K562 (cell line): ENCODE measurements around the gene MLX. TPM values are rescaled to one million over a fixed set of nuclear protein-coding genes. Genes with fewer than 3 reads are reported as not detected.

ENCODE experiments used
- ARHGAP35 ChIP-seq: fragments of 450-650 bp; IDR thresholded peaks from 2 replicates; pipeline ENCODE4 v1.6.1; 2018; ENCODE audit not compliant: partially characterized antibody
- ASH1L ChIP-seq: fragments of 450-650 bp; IDR thresholded peaks from 2 replicates; pipeline ENCODE4 v1.6.1; 2018; ENCODE audit warnings: borderline replicate concordance, mild to moderate bottlenecking, low read depth; ENCODE audit not compliant: partially characterized antibody
- BRD9 ChIP-seq: fragments of 450-650 bp; IDR thresholded peaks from 2 replicates; pipeline ENCODE4 v1.6.1; 2018; ENCODE audit warnings: low read depth; ENCODE audit not compliant: partially characterized antibody
- CC2D1A ChIP-seq: fragments of 450-650 bp; IDR thresholded peaks from 2 replicates; pipeline ENCODE4 v1.6.1; 2017; ENCODE audit warnings: mild to moderate bottlenecking
- EP400 ChIP-seq: fragments of 450-650 bp; IDR thresholded peaks from 2 replicates; pipeline ENCODE4 v1.6.1; 2017; ENCODE audit warnings: antibody characterized with exemption, mild to moderate bottlenecking, moderate library complexity
- ESRRB ChIP-seq: fragments of 250-450 bp; sonication (Bioruptor Pico); IDR thresholded peaks from 2 replicates; pipeline ENCODE4 v1.5.0; 2020; ENCODE audit warnings: mild to moderate bottlenecking, moderate library complexity, borderline replicate concordance
- RBM14 ChIP-seq: fragments of 200-400 bp; formaldehyde crosslinking; IDR thresholded peaks from 2 replicates; pipeline ENCODE4 v1.6.1; 2018; ENCODE audit warnings: low read depth, mild to moderate bottlenecking, low read length, moderate library complexity, borderline replicate concordance; ENCODE audit not compliant: insufficient read depth
- SAFB2 ChIP-seq: fragments of 200-400 bp; formaldehyde crosslinking; IDR thresholded peaks from 2 replicates; pipeline ENCODE4 v1.6.1; 2018; ENCODE audit warnings: borderline replicate concordance, low read length, low read depth, moderate library complexity; ENCODE audit not compliant: severe bottlenecking
- TBP ChIP-seq: optimal IDR thresholded peaks from 2 replicates; pipeline ENCODE3; 2011; ENCODE audit warnings: low read depth, low read length, improper control_type of control experiment
- ZC3H11A ChIP-seq: IDR thresholded peaks from 2 replicates; pipeline ENCODE4 v1.6.1; 2012; ENCODE audit warnings: low read depth, low read length, improper control_type of control experiment
- ZKSCAN1 ChIP-seq: fragments of 150-350 bp; IDR thresholded peaks from 2 replicates; pipeline ENCODE4 v1.6.1; 2016; ENCODE audit warnings: low read depth, low read length
- ZNF436 ChIP-seq: fragments of 250-450, 450-650 bp; sonication (Bioruptor Pico); formaldehyde crosslinking; IDR thresholded peaks from 2 replicates; pipeline ENCODE4 v1.7.0; 2020; ENCODE audit warnings: mild to moderate bottlenecking
- ZSCAN29 ChIP-seq: fragments of 450-650 bp; IDR thresholded peaks from 2 replicates; pipeline ENCODE4 v1.6.1; 2017
- polyA plus RNA-seq, 8 experiments: library from polyadenylated mRNA; depleted of rRNA in 4 of 8; stranded (reverse) in 5 of 8; unstranded in 3 of 8; fragments of >200 nt; fragmentation: Nextera tagmentation in 2 of 8; fragmentation: Illumina TruSeq in 1 of 8; extraction: Ambion mirVana in 2 of 8; extraction: Trizol in 1 of 8; gene quantifications; 2 replicates each; pipeline versions ENCODE4 v1.2.1 to v1.2.3, GENCODE V29; 2011 to 2014; ENCODE audit warnings: inconsistent platforms in 1 of 8, missing spikeins in 1 of 8
- total RNA-seq, 7 experiments: library from RNA; depleted of rRNA in 6 of 7; stranded (reverse); fragments of >200 nt in 6 of 7; fragmentation: Illumina TruSeq in 2 of 7; extraction: Trizol in 2 of 7; gene quantifications; 2 replicates each; pipeline versions ENCODE4 v1.2.1 to v1.2.3, GENCODE V29; 2011 to 2021; ENCODE audit warnings: low replicate concordance in 1 of 7
- TF ChIP-seq, protein P1 (sequence below): sonication (generic); formaldehyde crosslinking; IDR thresholded peaks from 2 replicates; pipeline ENCODE4 v1.8.0; 2023; ENCODE audit warnings: mild to moderate bottlenecking, missing genetic modification reagents
- TF ChIP-seq, protein P2 (sequence below): sonication (generic); formaldehyde crosslinking; IDR thresholded peaks from 2 replicates; pipeline ENCODE4 v1.8.0; 2022; ENCODE audit warnings: mild to moderate bottlenecking, missing genetic modification reagents
- TF ChIP-seq, protein P3 (sequence below): fragments of 250-450 bp; sonication (Bioruptor Pico); IDR thresholded peaks from 2 replicates; pipeline ENCODE4 v1.5.0; 2021; ENCODE audit warnings: mild to moderate bottlenecking, moderate library complexity
- TF ChIP-seq, protein P4 (sequence below): IDR thresholded peaks from 2 replicates; pipeline ENCODE4 v1.6.1; 2012; ENCODE audit warnings: low read depth, low read length, improper control_type of control experiment, borderline replicate concordance

The MLX gene
- total and polyA plus RNA-seq, 9 of the 15 experiments (the other 6 are each of a cell fraction or from before 2014, with no cell fraction given): 42.9 to 100 (median 58.9) TPM

DNA sequence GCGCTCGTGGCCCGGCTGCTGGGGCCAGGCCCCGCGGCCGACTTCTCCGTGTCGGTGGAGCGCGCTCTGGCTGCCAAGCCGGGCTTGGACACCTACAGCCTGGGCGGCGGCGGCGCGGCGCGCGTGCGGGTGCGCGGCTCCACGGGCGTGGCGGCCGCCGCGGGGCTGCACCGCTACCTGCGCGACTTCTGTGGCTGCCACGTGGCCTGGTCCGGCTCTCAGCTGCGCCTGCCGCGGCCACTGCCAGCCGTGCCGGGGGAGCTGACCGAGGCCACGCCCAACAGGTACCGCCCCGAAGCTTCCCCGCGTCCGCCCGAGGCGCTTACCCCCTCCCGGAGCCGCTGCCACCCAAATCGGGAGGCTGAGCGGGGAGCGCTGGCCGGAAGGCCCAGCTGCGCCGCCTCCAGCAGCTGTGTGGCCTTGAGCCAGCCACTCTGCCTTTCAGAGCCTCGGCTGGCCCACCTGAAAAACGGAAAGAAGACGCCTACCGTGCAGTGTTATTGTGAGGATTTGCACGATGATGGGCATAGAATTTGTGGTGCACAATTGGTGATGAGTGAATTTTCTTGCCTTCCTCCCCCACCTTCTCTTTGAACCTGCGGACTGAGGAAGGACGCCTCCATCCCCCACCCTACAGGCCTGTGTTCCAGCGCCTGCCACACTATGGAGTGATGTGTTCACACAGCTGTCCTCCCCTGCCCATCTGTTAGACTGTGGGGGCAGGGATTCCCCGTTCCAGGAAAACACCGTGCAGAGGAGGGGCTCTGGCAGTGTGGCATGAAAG, 30.3 kb upstream of the MLX start (continued):
- TF ChIP-seq ZC3H11A: no peak
- TF ChIP-seq ARHGAP35: no peak
- no peak for TF ChIP-seq BRD9
- TF ChIP-seq ESRRB: no peak
- no peak for TF ChIP-seq ZSCAN29
- TF ChIP-seq CC2D1A: no peak
- TF ChIP-seq, protein P1, sequence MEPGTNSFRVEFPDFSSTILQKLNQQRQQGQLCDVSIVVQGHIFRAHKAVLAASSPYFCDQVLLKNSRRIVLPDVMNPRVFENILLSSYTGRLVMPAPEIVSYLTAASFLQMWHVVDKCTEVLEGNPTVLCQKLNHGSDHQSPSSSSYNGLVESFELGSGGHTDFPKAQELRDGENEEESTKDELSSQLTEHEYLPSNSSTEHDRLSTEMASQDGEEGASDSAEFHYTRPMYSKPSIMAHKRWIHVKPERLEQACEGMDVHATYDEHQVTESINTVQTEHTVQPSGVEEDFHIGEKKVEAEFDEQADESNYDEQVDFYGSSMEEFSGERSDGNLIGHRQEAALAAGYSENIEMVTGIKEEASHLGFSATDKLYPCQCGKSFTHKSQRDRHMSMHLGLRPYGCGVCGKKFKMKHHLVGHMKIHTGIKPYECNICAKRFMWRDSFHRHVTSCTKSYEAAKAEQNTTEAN (CRISPR knock-in tag): no peak
- TF ChIP-seq ZKSCAN1: no peak
- no peak for TF ChIP-seq RBM14
- TF ChIP-seq ASH1L: no peak
- TF ChIP-seq, protein P2, sequence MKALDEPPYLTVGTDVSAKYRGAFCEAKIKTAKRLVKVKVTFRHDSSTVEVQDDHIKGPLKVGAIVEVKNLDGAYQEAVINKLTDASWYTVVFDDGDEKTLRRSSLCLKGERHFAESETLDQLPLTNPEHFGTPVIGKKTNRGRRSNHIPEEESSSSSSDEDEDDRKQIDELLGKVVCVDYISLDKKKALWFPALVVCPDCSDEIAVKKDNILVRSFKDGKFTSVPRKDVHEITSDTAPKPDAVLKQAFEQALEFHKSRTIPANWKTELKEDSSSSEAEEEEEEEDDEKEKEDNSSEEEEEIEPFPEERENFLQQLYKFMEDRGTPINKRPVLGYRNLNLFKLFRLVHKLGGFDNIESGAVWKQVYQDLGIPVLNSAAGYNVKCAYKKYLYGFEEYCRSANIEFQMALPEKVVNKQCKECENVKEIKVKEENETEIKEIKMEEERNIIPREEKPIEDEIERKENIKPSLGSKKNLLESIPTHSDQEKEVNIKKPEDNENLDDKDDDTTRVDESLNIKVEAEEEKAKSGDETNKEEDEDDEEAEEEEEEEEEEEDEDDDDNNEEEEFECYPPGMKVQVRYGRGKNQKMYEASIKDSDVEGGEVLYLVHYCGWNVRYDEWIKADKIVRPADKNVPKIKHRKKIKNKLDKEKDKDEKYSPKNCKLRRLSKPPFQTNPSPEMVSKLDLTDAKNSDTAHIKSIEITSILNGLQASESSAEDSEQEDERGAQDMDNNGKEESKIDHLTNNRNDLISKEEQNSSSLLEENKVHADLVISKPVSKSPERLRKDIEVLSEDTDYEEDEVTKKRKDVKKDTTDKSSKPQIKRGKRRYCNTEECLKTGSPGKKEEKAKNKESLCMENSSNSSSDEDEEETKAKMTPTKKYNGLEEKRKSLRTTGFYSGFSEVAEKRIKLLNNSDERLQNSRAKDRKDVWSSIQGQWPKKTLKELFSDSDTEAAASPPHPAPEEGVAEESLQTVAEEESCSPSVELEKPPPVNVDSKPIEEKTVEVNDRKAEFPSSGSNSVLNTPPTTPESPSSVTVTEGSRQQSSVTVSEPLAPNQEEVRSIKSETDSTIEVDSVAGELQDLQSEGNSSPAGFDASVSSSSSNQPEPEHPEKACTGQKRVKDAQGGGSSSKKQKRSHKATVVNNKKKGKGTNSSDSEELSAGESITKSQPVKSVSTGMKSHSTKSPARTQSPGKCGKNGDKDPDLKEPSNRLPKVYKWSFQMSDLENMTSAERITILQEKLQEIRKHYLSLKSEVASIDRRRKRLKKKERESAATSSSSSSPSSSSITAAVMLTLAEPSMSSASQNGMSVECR (CRISPR knock-in tag): no peak
- TF ChIP-seq, protein P3, sequence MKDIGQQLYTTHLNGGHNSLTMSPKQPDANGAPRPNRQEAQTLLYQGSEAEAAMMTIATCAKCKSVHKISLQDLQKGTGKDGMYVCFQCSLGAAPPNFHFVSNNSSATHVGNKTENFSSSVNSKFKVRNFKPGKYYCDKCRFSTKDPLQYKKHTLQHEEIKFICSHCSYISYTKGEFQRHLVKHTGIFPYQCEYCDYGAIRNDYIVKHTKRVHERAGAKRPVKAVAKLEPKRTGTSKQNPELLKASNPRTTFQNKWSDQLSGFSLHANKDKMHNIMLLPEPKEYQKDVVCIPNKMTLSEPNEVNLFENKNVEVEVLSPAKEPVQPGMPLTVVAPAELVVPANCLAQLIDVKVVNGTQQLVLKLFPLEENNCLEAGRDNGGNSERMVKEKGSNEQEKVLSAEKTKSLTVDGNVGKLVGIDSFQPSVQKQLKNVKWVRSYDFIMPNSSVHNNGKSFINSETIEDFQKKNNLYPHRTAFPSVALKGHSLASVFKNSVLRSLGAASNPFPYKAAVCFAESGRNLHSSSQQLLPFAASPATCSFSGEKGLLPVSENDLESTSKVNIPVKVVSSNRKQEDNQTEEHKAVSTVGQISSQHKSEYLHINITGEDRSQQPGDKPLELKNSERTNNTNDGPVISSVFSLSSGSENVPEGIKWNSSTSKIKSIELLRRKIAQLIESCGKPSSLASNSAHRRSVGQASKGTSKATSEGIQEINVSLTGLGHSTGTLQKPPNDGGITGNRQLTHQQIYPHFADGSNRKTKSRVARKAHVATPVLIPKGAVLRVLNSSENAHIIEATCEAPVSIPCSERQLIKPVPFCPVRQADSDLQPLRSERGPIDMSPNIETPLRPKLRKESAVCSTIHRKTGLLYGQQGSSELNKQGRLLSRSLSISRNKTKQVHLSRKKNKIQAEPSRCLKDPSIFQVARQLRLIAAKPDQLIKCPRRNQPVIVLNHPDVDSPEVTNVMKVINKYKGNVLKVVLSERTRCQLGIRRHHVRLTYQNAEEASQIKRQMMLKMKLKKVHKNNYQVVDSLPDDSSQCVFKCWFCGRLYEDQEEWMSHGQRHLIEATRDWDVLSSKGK: no peak
- TF ChIP-seq SAFB2: no peak
- no peak for TF ChIP-seq TBP
- no peak for TF ChIP-seq EP400
- TF ChIP-seq, protein P4, sequence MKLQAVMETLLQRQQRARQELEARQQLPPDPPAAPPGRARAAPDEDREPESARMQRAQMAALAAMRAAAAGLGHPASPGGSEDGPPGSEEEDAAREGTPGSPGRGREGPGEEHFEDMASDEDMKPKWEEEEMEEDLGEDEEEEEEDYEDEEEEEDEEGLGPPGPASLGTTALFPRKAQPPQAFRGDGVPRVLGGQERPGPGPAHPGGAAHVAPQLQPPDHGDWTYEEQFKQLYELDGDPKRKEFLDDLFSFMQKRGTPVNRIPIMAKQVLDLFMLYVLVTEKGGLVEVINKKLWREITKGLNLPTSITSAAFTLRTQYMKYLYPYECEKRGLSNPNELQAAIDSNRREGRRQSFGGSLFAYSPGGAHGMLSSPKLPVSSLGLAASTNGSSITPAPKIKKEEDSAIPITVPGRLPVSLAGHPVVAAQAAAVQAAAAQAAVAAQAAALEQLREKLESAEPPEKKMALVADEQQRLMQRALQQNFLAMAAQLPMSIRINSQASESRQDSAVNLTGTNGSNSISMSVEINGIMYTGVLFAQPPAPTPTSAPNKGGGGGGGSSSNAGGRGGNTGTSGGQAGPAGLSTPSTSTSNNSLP: no peak
- TF ChIP-seq ZNF436: no peak
